A673 (cell line): Measurements from ENCODE around the gene SIGLEC7. TPM values are rescaled to one million over a fixed set of nuclear protein-coding genes. Genes with fewer than 3 reads are reported as not detected.

Experiments used
- BruUV-seq: library from RNA; stranded (reverse); fragments of 400-500 nt; replicated peaks from 2 replicates; lab custom pipeline; 2021; lab: Mats Ljungman, UMichigan
- CTCF ChIA-PET: fragments of 300-600 bp; sonication (Branson Sonifier 250); formaldehyde crosslinking; loops from one replicate; lab custom pipeline; 2022; ENCODE audit warnings: antibody characterized with exemption; lab: Charles Lee
- POLR2A ChIA-PET: fragments of 300-600 bp; sonication (Branson Sonifier 250); formaldehyde crosslinking; loops from one replicate; lab custom pipeline; 2022; ENCODE audit warnings: antibody characterized with exemption; ENCODE audit not compliant: low non-redundant PET; lab: Charles Lee
- DNase-seq: peaks from one replicate; pipeline ENCODE4 v3.0.0-alpha.2; 2015; ENCODE audit warnings: low spot score
- H3K27ac ChIP-seq: fragments of 200-600 bp; sonication (generic); 2 replicates; pipeline ENCODE4 v1.5.1; 2016; ENCODE audit warnings: mixed run types, low read depth, mild to moderate bottlenecking, mixed read lengths, antibody characterized with exemption, low read length; ENCODE audit not compliant: poor library complexity, severe bottlenecking
- H3K27me3 ChIP-seq: fragments of 200-600 bp; sonication (generic); replicated peaks from 2 replicates; pipeline ENCODE4 v1.6.1; 2017; ENCODE audit warnings: mixed run types, low read depth, mild to moderate bottlenecking, mixed read lengths, antibody characterized with exemption, low read length; ENCODE audit not compliant: insufficient read depth, poor library complexity
- H3K36me3 ChIP-seq: fragments of 200-600 bp; sonication (generic); 2 replicates; pipeline ENCODE4 v1.6.1; 2016; ENCODE audit warnings: mixed run types, mild to moderate bottlenecking, mixed read lengths, antibody characterized with exemption, low read length; ENCODE audit not compliant: insufficient read depth, poor library complexity, severe bottlenecking
- H3K4me1 ChIP-seq: fragments of 200-600 bp; sonication (generic); 2 replicates; pipeline ENCODE4 v1.6.1; 2017; ENCODE audit warnings: mixed run types, mild to moderate bottlenecking, mixed read lengths, antibody characterized with exemption, low read length; ENCODE audit not compliant: insufficient read depth, poor library complexity, severe bottlenecking
- H3K4me3 ChIP-seq: fragments of 200-600 bp; sonication (generic); 2 replicates; pipeline ENCODE4 v1.5.1; 2016; ENCODE audit warnings: low read depth, mixed run types, mild to moderate bottlenecking, mixed read lengths, low read length; ENCODE audit not compliant: poor library complexity, severe bottlenecking
- H3K9me3 ChIP-seq: fragments of 200-600 bp; sonication (generic); 2 replicates; pipeline ENCODE4 v1.6.1; 2016; ENCODE audit warnings: mixed run types, low read depth, mild to moderate bottlenecking, mixed read lengths, antibody characterized with exemption, low read length; ENCODE audit not compliant: poor library complexity, severe bottlenecking
- CTCF ChIP-seq: fragments of 300-800, 200-600 bp; sonication (generic); conservative IDR thresholded peaks from 2 replicates; pipeline ENCODE4 v1.5.1; 2017; ENCODE audit warnings: low read depth, mild to moderate bottlenecking, antibody characterized with exemption, low read length, moderate library complexity, mixed read lengths
- EZH2 ChIP-seq: fragments of 200-600 bp; sonication (generic); IDR thresholded peaks from 2 replicates; pipeline ENCODE4 v1.6.1; 2017; ENCODE audit warnings: borderline replicate concordance, low read depth, mild to moderate bottlenecking, mixed read lengths, antibody characterized with exemption, low read length; ENCODE audit not compliant: poor library complexity, severe bottlenecking
- intact Hi-C: fragments of 100-400 bp; cut with micrococcal nuclease; formaldehyde crosslinking; loops from one replicate; pipeline ENCODE4 v1.10.0; 2022; ENCODE audit not compliant: unreplicated experiment
- total RNA-seq: library from RNA; stranded (reverse); gene quantifications from 2 replicates; pipeline ENCODE4 v1.2.3, GENCODE V29; 2021

SIGLEC7 gene
- total RNA-seq, 1 experiment from 2014 or later: not detected

GRCh38 chr19:51100601-51101000 lies 41.5 kb upstream of the SIGLEC7 start:
- Histone ChIP-seq H3K4me3 (no peak overlapping the region), H3K9me3 (no peaks in the 10 kb centered on the region), H3K4me1 (no peaks in the 10 kb centered on the region), H3K36me3 (peaks cover 5% of the 10 kb centered on the region), H3K27me3 (no peaks in the 10 kb centered on the region), H3K27ac (no peak overlapping the region)
- CTCF ChIA-PET: interaction anchor here (0.5 kb wide), 1 partner anchor 317 kb away, joined by 14 read pairs; no protein-coding TSS in a partner anchor
- BruUV-seq: no TSS peak
- POLR2A ChIA-PET: no interaction called here
- DNase-seq: no peak
- intact Hi-C loops: no loop called here
- TF ChIP-seq EZH2: no peak
- no peak for TF ChIP-seq CTCF

- DNase-seq: no peak
- no peak for TF ChIP-seq EZH2
- no peak for TF ChIP-seq CTCF
- H3K27ac ChIP-seq: no peak overlapping the region
- peaks cover 5% of the 10 kb centered on the region for H3K36me3 ChIP-seq
- intact Hi-C loops: no loop called here
- no peaks in the 10 kb centered on the region for H3K9me3 ChIP-seq
- H3K4me3 ChIP-seq: no peak overlapping the region
- CTCF ChIA-PET: no interaction called here
- BruUV-seq: no TSS peak
- no peaks in the 10 kb centered on the region for H3K4me1 ChIP-seq
- POLR2A ChIA-PET: no interaction called here
- H3K27me3 ChIP-seq: no peaks in the 10 kb centered on the region
These were observed 40.8 kb upstream of the SIGLEC7 start for GRCh38 chr19:51101171-51101865.

- ChIA-PET CTCF (no interaction called here), POLR2A (no interaction called here)
- intact Hi-C loops: no loop called here
- Histone ChIP-seq H3K4me1 (peaks cover 7% of the 10 kb centered on the region), H3K4me3 (no peak overlapping the region), H3K9me3 (no peaks in the 10 kb centered on the region), H3K27me3 (no peaks in the 10 kb centered on the region), H3K27ac (no peak overlapping the region), H3K36me3 (peaks cover 5% of the 10 kb centered on the region)
- no peak for DNase-seq
- TF ChIP-seq EZH2 (no peak), CTCF (no peak)
- no TSS peak for BruUV-seq
These were observed 39.1 kb upstream of the SIGLEC7 start for GRCh38 chr19:51102991-51103390.
